ENCODE results near the gene VSIG10L. TPM values are rescaled to one million over a fixed set of nuclear protein-coding genes. Genes with fewer than 3 reads are reported as not detected.

The VSIG10L gene
- total RNA-seq, 1 experiment from 2014 or later, result 4.6 TPM

DNA sequence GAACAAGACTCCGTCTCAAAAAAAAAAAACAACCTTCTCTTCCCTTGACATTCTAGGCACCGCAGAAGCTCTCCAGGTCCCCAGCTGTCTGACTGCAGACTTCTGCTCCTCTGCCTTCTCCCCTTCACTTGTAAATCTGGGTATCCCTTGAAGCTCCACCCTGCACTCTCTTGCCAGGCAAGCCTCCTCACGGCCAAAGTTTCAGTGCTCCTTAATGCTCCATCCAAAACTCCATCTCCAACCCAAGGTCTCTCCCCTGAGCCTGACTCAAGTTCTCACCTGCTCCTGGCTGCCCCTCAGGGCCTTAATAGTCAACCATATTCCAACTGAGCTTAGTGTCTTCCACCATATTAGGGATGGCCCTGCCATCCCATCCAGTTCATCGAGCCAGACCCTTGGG, 28.3 kb upstream of the VSIG10L start:
- H3K4me3 ChIP-seq (replicated peaks in 1 of 2; ENCODE audit: low read depth in 1 of 2, low read length in 2 of 2), result no peak overlapping the region
- ATAC-seq, result no peak
- no peak overlapping the region for H3K4me2 ChIP-seq (ENCODE audit: low read length)
- H3K9me3 ChIP-seq (ENCODE audit: control insufficient read depth in 1 of 2, insufficient read depth in 1 of 2, low read depth in 1 of 2, low read length in 2 of 2), result no peaks in the 10 kb centered on the region
- H3K27me3 ChIP-seq (ENCODE audit: insufficient read depth, low read length), result no peaks in the 10 kb centered on the region
- ChIA-PET POLR2A (no interaction called here), CTCF (no interaction called here), RAD21 (ENCODE audit: low non-redundant PET in 1 of 2, low total read pairs in 2 of 2, uncharacterized antibody in 2 of 2, unreplicated experiment in 2 of 2) (no interaction called here)
- no TSS peak for BruUV-seq (replicated peaks)
- H3K9ac ChIP-seq (ENCODE audit: low read length), result no peak overlapping the region
- no peak overlapping the region for H2AFZ ChIP-seq (ENCODE audit: low read depth, low read length, poor library complexity, severe bottlenecking)
- H3K79me2 ChIP-seq (ENCODE audit: insufficient read depth, low read length), result peaks cover 13% of the 10 kb centered on the region; the same call in 1 of the 2 replicates
- intact Hi-C loops (cut with micrococcal nuclease), result no loop called here
- H3K27ac ChIP-seq (ENCODE audit: low read depth, low read length), result no peak overlapping the region
- no peaks in the 10 kb centered on the region for H3K36me3 ChIP-seq (ENCODE audit: control insufficient read depth in 1 of 2, insufficient read depth in 2 of 2, low read length in 2 of 2)
- no peaks in the 10 kb centered on the region for H4K20me1 ChIP-seq (ENCODE audit: insufficient read depth)
- peaks cover 6 to 21% of the 10 kb centered on the region in 2 experiments; a peak in 3 of 4 replicates for H3K4me1 ChIP-seq (ENCODE audit: control insufficient read depth in 1 of 2, insufficient read depth in 2 of 2, low read length in 2 of 2)
- no peak for DNase-seq (ENCODE audit: low read depth, low spot score)
- no peaks in the 10 kb centered on the region for H3K9me2 ChIP-seq (ENCODE audit: insufficient read depth)
- no peak for TF ChIP-seq CEBPB (IDR thresholded peaks at IDR 0.05; ENCODE audit: low read depth)
- TF ChIP-seq, protein P1, sequence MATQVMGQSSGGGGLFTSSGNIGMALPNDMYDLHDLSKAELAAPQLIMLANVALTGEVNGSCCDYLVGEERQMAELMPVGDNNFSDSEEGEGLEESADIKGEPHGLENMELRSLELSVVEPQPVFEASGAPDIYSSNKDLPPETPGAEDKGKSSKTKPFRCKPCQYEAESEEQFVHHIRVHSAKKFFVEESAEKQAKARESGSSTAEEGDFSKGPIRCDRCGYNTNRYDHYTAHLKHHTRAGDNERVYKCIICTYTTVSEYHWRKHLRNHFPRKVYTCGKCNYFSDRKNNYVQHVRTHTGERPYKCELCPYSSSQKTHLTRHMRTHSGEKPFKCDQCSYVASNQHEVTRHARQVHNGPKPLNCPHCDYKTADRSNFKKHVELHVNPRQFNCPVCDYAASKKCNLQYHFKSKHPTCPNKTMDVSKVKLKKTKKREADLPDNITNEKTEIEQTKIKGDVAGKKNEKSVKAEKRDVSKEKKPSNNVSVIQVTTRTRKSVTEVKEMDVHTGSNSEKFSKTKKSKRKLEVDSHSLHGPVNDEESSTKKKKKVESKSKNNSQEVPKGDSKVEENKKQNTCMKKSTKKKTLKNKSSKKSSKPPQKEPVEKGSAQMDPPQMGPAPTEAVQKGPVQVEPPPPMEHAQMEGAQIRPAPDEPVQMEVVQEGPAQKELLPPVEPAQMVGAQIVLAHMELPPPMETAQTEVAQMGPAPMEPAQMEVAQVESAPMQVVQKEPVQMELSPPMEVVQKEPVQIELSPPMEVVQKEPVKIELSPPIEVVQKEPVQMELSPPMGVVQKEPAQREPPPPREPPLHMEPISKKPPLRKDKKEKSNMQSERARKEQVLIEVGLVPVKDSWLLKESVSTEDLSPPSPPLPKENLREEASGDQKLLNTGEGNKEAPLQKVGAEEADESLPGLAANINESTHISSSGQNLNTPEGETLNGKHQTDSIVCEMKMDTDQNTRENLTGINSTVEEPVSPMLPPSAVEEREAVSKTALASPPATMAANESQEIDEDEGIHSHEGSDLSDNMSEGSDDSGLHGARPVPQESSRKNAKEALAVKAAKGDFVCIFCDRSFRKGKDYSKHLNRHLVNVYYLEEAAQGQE (IDR thresholded peaks at IDR 0.05; ENCODE audit: low read depth), result no peak
- TF ChIP-seq SRF (IDR thresholded peaks at IDR 0.05; ENCODE audit: low read depth), result no peak
- no peak for TF ChIP-seq ZNF274 (IDR thresholded peaks at IDR 0.05; ENCODE audit: low read depth, low read length)
- no peak for TF ChIP-seq SP1 (IDR thresholded peaks at IDR 0.05; ENCODE audit: low read depth)
- TF ChIP-seq, protein P2, sequence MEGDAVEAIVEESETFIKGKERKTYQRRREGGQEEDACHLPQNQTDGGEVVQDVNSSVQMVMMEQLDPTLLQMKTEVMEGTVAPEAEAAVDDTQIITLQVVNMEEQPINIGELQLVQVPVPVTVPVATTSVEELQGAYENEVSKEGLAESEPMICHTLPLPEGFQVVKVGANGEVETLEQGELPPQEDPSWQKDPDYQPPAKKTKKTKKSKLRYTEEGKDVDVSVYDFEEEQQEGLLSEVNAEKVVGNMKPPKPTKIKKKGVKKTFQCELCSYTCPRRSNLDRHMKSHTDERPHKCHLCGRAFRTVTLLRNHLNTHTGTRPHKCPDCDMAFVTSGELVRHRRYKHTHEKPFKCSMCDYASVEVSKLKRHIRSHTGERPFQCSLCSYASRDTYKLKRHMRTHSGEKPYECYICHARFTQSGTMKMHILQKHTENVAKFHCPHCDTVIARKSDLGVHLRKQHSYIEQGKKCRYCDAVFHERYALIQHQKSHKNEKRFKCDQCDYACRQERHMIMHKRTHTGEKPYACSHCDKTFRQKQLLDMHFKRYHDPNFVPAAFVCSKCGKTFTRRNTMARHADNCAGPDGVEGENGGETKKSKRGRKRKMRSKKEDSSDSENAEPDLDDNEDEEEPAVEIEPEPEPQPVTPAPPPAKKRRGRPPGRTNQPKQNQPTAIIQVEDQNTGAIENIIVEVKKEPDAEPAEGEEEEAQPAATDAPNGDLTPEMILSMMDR (IDR thresholded peaks at IDR 0.05 in 2 of 3, conservative IDR thresholded peaks at IDR 0.05 in 1 of 3; ENCODE audit: borderline replicate concordance in 1 of 3, insufficient read depth in 1 of 3, low read depth in 2 of 3, low read length in 2 of 3), result no peak
- TF ChIP-seq, protein P3, sequence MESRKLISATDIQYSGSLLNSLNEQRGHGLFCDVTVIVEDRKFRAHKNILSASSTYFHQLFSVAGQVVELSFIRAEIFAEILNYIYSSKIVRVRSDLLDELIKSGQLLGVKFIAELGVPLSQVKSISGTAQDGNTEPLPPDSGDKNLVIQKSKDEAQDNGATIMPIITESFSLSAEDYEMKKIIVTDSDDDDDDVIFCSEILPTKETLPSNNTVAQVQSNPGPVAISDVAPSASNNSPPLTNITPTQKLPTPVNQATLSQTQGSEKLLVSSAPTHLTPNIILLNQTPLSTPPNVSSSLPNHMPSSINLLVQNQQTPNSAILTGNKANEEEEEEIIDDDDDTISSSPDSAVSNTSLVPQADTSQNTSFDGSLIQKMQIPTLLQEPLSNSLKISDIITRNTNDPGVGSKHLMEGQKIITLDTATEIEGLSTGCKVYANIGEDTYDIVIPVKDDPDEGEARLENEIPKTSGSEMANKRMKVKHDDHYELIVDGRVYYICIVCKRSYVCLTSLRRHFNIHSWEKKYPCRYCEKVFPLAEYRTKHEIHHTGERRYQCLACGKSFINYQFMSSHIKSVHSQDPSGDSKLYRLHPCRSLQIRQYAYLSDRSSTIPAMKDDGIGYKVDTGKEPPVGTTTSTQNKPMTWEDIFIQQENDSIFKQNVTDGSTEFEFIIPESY (IDR thresholded peaks at IDR 0.05; ENCODE audit: extremely low read depth, insufficient replicate concordance, low read length), result no peak
- no peak for TF ChIP-seq ELF1 (IDR thresholded peaks at IDR 0.05; ENCODE audit: borderline replicate concordance, low read depth)
- TF ChIP-seq POLR2A (IDR thresholded peaks at IDR 0.05; ENCODE audit: borderline replicate concordance, extremely low read depth, insufficient read depth, insufficient read length), result no peak
- TF ChIP-seq JUND (IDR thresholded peaks at IDR 0.05), result no peak
- TF ChIP-seq YY1 (IDR thresholded peaks at IDR 0.05; ENCODE audit: extremely low read depth, insufficient replicate concordance, low read depth, low read length), result no peak
- TF ChIP-seq SIN3A (IDR thresholded peaks at IDR 0.05; ENCODE audit: low read depth), result no peak
- TF ChIP-seq POLR2AphosphoS5 (IDR thresholded peaks at IDR 0.05; ENCODE audit: low read depth, low read length), result no peak
- TF ChIP-seq FOSL1 (IDR thresholded peaks at IDR 0.05; ENCODE audit: low read depth), result no peak
- no peak for TF ChIP-seq TCF7L2 (IDR thresholded peaks at IDR 0.05; ENCODE audit: borderline replicate concordance, extremely low read depth, insufficient read depth, insufficient read length)
- TF ChIP-seq, protein P4, sequence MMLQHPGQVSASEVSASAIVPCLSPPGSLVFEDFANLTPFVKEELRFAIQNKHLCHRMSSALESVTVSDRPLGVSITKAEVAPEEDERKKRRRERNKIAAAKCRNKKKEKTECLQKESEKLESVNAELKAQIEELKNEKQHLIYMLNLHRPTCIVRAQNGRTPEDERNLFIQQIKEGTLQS (IDR thresholded peaks at IDR 0.05), result no peak
- TF ChIP-seq, protein P5, sequence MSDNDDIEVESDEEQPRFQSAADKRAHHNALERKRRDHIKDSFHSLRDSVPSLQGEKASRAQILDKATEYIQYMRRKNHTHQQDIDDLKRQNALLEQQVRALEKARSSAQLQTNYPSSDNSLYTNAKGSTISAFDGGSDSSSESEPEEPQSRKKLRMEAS (IDR thresholded peaks at IDR 0.05), result no peak
- TF ChIP-seq CBX3 (IDR thresholded peaks at IDR 0.05; ENCODE audit: low read depth), result no peak
- no peak for TF ChIP-seq RAD21 (IDR thresholded peaks at IDR 0.05; ENCODE audit: low read depth)

Measured in HCT116 (cell line).